Measurements from ENCODE around the gene CORT. TPM values are rescaled to one million over a fixed set of nuclear protein-coding genes. Genes with fewer than 3 reads are reported as not detected.

The CORT gene
- total RNA-seq, 1 experiment from 2014 or later: not detected

- no peaks in the 10 kb centered on the region; the same call in 1 of the 2 replicates for H3K36me3 ChIP-seq (ENCODE audit: control insufficient read depth, insufficient read depth, low read length)
- intact Hi-C loops (cut with micrococcal nuclease; ENCODE audit: unreplicated experiment): loop anchor here (1.0 to 5.0 kb wide), 2 partner anchors 64 to 478 kb away; no protein-coding TSS in a partner anchor
- no peaks in the 10 kb centered on the region for H3K9me3 ChIP-seq
- H3K27me3 ChIP-seq (replicated peaks; ENCODE audit: control insufficient read depth, insufficient read depth, low read length): no peaks in the 10 kb centered on the region
- H3K4me1 ChIP-seq: peaks cover 25% of the 10 kb centered on the region
- Mint-ChIP-seq H3K36me3 (ENCODE audit: insufficient read depth, unreplicated experiment) (peaks cover 7% of the 10 kb centered on the region), H3K27ac (ENCODE audit: unreplicated experiment) (peak overlapping the region; percentile 87), H3K4me3 (ENCODE audit: unreplicated experiment) (peak overlapping the region; percentile 96), H3K27me3 (ENCODE audit: insufficient read depth, unreplicated experiment) (no peaks in the 10 kb centered on the region), H3K4me1 (ENCODE audit: low read depth, unreplicated experiment) (peaks cover 11% of the 10 kb centered on the region), H3K9me3 (ENCODE audit: unreplicated experiment) (no peaks in the 10 kb centered on the region)
- no TSS peak for BruUV-seq (replicated peaks)
- no peak for TF ChIP-seq CTCF (IDR thresholded peaks at IDR 0.05; ENCODE audit: insufficient read depth in 1 of 2, low read depth in 1 of 2, low read length in 1 of 2, severe bottlenecking in 1 of 2, unreplicated experiment in 1 of 2)
- ChIA-PET POLR2A (interaction anchor here (1.9 kb wide), 1 partner anchor 31 kb away, joined by 8 read pairs; the partner anchor contains the start of gene PGD), CTCF (interaction anchor here (1.0 to 2.7 kb wide), 5 partner anchors 31 to 77 kb away, joined by 3 to 23 read pairs (median 4); partner anchors contain the start of gene PGD)
- H3K4me3 ChIP-seq (ENCODE audit: low read depth, low read length): peak overlapping the region; percentile 60
- DNase-seq: no peak
These were observed 20.0 kb upstream of the CORT start for GRCh38 chr1:10429868-10430215.

DNA sequence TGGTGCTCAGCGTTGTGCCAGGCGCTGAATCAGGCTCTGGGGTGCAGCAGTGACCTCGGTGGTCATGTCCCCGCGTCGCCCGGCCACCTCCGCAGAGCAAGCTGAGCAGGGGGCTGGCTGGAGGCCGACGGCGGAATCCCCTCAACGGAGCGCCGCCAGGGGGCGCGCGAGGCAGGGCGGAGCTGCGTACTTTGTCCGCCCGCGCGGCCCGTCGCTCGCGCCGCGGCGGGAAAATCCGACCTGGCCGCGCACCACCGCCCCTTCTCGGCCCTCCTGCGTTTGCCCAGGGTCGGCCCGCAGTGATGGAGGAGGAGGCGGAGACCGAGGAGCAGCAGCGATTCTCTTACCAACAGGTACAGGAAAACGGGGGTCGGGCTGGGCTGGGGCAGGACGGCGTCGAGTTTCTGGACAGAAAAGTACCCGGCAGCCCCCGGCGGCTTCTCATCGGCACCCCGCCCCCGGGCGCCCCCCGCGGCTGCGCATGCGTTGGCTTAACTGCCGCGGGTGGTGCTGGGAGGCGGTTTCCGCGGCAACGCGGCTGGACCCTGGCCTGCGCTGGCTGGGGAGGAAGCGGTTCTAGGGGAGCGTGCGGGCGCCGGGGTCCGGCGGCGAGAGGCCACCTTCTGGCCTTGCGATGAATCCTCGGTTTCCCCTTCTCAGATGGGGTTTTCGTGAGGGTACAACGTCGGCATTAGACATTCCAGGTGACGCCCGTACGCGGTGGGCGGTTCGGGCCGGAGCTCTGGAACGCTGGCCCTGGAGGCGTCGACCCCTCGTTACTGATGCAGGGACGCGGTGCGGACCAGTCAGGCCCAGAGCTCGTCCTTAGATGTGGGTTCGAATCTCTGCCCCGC is 19.4 kb upstream of the CORT start, which contains the start of gene CENPS:
CENPS (plus strand) TSS at position 218 of the 854 bp plus-strand sequence; CDS start at position 303, 85 bp downstream.
- Mint-ChIP-seq H3K4me3 (ENCODE audit: unreplicated experiment) (peak within 1 kb of the TSS; percentile 96), H3K27me3 (ENCODE audit: insufficient read depth, unreplicated experiment) (no peaks in the 10 kb centered on the region), H3K36me3 (ENCODE audit: insufficient read depth, unreplicated experiment) (peaks cover 7% of the 10 kb centered on the region), H3K4me1 (ENCODE audit: low read depth, unreplicated experiment) (peaks cover 11% of the 10 kb centered on the region), H3K9me3 (ENCODE audit: unreplicated experiment) (no peaks in the 10 kb centered on the region), H3K27ac (ENCODE audit: unreplicated experiment) (peak within 1 kb of the TSS; percentile 87)
- intact Hi-C loops (cut with micrococcal nuclease; ENCODE audit: unreplicated experiment): loop anchor here (1.0 kb wide), 1 partner anchor 64 kb away; no protein-coding TSS in a partner anchor
- peak within 1 kb of the TSS; percentile 60 for H3K4me3 ChIP-seq (ENCODE audit: low read depth, low read length)
- peak; percentile 88 to 95 for DNase-seq
- no peaks in the 10 kb centered on the region; the same call in 1 of the 2 replicates for H3K36me3 ChIP-seq (ENCODE audit: control insufficient read depth, insufficient read depth, low read length)
- no peaks in the 10 kb centered on the region for H3K9me3 ChIP-seq
- peak; percentile 72 to 90 for TF ChIP-seq CTCF (IDR thresholded peaks at IDR 0.05; ENCODE audit: insufficient read depth in 1 of 2, low read depth in 1 of 2, low read length in 1 of 2, severe bottlenecking in 1 of 2, unreplicated experiment in 1 of 2)
- TSS peak; percentile 62 for BruUV-seq (replicated peaks)
- ChIA-PET CTCF (interaction anchor here (1.0 to 2.7 kb wide), 7 partner anchors 19 to 77 kb away, joined by 3 to 23 read pairs (median 3); partner anchors contain the start of genes CORT and PGD), POLR2A (interaction anchor here (0.5 to 1.9 kb wide), 2 partner anchors 32 to 42 kb away, joined by 3 to 8 read pairs; partner anchors contain the start of gene PGD)
- H3K27me3 ChIP-seq (replicated peaks; ENCODE audit: control insufficient read depth, insufficient read depth, low read length): no peaks in the 10 kb centered on the region
- H3K4me1 ChIP-seq: peaks cover 23% of the 10 kb centered on the region

- no peaks in the 10 kb centered on the region for H3K9me3 Mint-ChIP-seq (ENCODE audit: unreplicated experiment)
- BruUV-seq (replicated peaks): TSS peak; percentile 73
- POLR2A ChIA-PET: interaction anchor here (0.5 to 1.9 kb wide), 2 partner anchors 32 to 41 kb away, joined by 3 to 8 read pairs; partner anchors contain the start of gene PGD
- DNase-seq: no peak
- peaks cover 7% of the 10 kb centered on the region for H3K36me3 Mint-ChIP-seq (ENCODE audit: insufficient read depth, unreplicated experiment)
- peaks cover 20% of the 10 kb centered on the region for H3K4me1 ChIP-seq
- peak overlapping the region; percentile 87 for H3K27ac Mint-ChIP-seq (ENCODE audit: unreplicated experiment)
- intact Hi-C loops (cut with micrococcal nuclease; ENCODE audit: unreplicated experiment): no loop called here
- H3K4me3 ChIP-seq (ENCODE audit: low read depth, low read length): peak overlapping the region; percentile 60
- H3K36me3 ChIP-seq (ENCODE audit: control insufficient read depth, insufficient read depth, low read length): no peaks in the 10 kb centered on the region; the same call in 1 of the 2 replicates
- no peaks in the 10 kb centered on the region for H3K9me3 ChIP-seq
- no peaks in the 10 kb centered on the region for H3K27me3 ChIP-seq (replicated peaks; ENCODE audit: control insufficient read depth, insufficient read depth, low read length)
- peak overlapping the region; percentile 96 for H3K4me3 Mint-ChIP-seq (ENCODE audit: unreplicated experiment)
- H3K27me3 Mint-ChIP-seq (ENCODE audit: insufficient read depth, unreplicated experiment): no peaks in the 10 kb centered on the region
- CTCF ChIA-PET: interaction anchor here (0.7 to 2.7 kb wide), 5 partner anchors 18 to 821 kb away, joined by 3 to 23 read pairs (median 3); partner anchors contain the start of gene CORT
- no peak for TF ChIP-seq CTCF (IDR thresholded peaks at IDR 0.05; ENCODE audit: insufficient read depth in 1 of 2, low read depth in 1 of 2, low read length in 1 of 2, severe bottlenecking in 1 of 2, unreplicated experiment in 1 of 2)
- H3K4me1 Mint-ChIP-seq (ENCODE audit: low read depth, unreplicated experiment): peaks cover 11% of the 10 kb centered on the region
These were observed 18.6 kb upstream of the CORT start for GRCh38 chr1:10431070-10431730.
